Measurements from ENCODE around the gene TLR9.

DNA sequence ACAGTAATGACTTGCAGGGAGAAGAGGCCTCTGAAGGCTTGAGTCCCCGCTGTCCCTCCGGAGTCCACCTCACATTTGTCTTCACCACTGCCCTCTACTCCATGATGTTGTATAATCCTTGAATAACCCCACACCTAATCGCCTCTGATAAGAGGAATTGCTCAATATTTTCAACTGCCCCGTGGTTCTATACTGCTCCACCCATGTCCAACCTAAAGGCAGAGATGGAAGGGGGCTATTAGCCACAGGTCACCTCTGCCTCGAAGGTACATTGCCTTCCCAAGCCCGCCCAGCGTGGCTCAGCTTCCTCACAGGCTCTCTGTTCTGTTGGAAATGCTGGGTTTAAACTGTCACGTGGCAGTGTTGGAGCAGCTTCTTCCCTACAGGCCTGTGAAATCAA lies 12.4 kb downstream of the TLR9 start:
- TF ChIP-seq, protein P1, sequence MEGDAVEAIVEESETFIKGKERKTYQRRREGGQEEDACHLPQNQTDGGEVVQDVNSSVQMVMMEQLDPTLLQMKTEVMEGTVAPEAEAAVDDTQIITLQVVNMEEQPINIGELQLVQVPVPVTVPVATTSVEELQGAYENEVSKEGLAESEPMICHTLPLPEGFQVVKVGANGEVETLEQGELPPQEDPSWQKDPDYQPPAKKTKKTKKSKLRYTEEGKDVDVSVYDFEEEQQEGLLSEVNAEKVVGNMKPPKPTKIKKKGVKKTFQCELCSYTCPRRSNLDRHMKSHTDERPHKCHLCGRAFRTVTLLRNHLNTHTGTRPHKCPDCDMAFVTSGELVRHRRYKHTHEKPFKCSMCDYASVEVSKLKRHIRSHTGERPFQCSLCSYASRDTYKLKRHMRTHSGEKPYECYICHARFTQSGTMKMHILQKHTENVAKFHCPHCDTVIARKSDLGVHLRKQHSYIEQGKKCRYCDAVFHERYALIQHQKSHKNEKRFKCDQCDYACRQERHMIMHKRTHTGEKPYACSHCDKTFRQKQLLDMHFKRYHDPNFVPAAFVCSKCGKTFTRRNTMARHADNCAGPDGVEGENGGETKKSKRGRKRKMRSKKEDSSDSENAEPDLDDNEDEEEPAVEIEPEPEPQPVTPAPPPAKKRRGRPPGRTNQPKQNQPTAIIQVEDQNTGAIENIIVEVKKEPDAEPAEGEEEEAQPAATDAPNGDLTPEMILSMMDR (IDR thresholded peaks at IDR 0.05): no peak
- TF ChIP-seq POLR2AphosphoS5 (IDR thresholded peaks at IDR 0.05; ENCODE audit: low read depth, low read length) (no peak), TCF7L2 (IDR thresholded peaks at IDR 0.05; ENCODE audit: low read depth, low read length) (no peak)
- TF ChIP-seq, protein P2, sequence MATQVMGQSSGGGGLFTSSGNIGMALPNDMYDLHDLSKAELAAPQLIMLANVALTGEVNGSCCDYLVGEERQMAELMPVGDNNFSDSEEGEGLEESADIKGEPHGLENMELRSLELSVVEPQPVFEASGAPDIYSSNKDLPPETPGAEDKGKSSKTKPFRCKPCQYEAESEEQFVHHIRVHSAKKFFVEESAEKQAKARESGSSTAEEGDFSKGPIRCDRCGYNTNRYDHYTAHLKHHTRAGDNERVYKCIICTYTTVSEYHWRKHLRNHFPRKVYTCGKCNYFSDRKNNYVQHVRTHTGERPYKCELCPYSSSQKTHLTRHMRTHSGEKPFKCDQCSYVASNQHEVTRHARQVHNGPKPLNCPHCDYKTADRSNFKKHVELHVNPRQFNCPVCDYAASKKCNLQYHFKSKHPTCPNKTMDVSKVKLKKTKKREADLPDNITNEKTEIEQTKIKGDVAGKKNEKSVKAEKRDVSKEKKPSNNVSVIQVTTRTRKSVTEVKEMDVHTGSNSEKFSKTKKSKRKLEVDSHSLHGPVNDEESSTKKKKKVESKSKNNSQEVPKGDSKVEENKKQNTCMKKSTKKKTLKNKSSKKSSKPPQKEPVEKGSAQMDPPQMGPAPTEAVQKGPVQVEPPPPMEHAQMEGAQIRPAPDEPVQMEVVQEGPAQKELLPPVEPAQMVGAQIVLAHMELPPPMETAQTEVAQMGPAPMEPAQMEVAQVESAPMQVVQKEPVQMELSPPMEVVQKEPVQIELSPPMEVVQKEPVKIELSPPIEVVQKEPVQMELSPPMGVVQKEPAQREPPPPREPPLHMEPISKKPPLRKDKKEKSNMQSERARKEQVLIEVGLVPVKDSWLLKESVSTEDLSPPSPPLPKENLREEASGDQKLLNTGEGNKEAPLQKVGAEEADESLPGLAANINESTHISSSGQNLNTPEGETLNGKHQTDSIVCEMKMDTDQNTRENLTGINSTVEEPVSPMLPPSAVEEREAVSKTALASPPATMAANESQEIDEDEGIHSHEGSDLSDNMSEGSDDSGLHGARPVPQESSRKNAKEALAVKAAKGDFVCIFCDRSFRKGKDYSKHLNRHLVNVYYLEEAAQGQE (IDR thresholded peaks at IDR 0.05; ENCODE audit: insufficient read depth in 1 of 2, low read depth in 2 of 2, low read length in 1 of 2): no peak
